Lower leg skin (tissue), 3 donors: ENCODE measurements around the gene SHISA8.

Source experiments
- POLR2A ChIP-seq, 2 donors: fragments of 450-650 bp; IDR thresholded peaks; one replicate each; pipeline ENCODE4 v1.6.1; 2016 to 2017; ENCODE audit warnings: antibody characterized with exemption in 2 of 2, mild to moderate bottlenecking in 1 of 2, moderate library complexity in 1 of 2
- TF ChIP-seq, protein P1 (sequence below), 3 donors: fragments of 450-650 bp; IDR thresholded peaks; one replicate each; pipeline ENCODE4 v1.5.1; 2016; ENCODE audit warnings: antibody characterized with exemption in 3 of 3, mild to moderate bottlenecking in 3 of 3, moderate library complexity in 2 of 3

DNA sequence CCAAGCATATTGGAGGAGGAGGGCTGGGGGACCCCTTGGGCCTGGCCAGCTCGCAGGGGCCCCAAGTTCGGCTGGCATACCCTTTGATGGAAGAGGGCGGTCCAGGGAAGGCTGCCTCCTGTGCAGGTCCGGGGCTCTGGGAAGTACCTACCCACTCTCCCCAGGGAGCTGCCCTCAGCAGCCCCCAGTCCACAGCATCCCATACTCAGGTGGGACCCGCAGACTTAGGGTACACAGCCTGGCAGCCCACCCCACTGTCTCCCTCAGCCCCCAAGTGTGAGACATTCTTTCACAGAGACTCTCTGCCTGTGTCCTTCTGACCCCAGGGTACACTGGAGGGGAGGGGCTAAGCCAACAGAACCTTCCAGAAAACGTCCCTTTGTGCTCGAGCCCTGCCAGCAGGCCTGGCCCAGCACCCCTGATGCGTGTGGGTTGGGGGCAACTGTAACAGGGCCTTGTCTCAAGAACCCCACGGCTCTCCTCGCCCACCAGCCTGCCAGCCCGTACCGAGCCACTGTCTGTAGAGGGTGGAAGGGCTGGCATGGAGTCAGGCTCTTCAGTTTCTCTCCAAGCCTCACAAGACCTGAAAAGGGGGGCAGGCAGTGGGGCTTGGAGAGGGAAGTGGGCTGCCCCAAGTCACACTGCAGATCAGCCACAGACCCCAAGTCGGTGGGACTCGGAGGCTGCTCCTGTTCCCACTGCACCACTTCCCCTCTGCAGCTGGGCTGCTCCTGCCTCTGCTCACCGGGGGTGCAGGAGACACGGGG lies 18.7 kb upstream of the SHISA8 start:
- no peak for TF ChIP-seq POLR2A (IDR thresholded peaks at IDR 0.05)
- TF ChIP-seq, protein P1, sequence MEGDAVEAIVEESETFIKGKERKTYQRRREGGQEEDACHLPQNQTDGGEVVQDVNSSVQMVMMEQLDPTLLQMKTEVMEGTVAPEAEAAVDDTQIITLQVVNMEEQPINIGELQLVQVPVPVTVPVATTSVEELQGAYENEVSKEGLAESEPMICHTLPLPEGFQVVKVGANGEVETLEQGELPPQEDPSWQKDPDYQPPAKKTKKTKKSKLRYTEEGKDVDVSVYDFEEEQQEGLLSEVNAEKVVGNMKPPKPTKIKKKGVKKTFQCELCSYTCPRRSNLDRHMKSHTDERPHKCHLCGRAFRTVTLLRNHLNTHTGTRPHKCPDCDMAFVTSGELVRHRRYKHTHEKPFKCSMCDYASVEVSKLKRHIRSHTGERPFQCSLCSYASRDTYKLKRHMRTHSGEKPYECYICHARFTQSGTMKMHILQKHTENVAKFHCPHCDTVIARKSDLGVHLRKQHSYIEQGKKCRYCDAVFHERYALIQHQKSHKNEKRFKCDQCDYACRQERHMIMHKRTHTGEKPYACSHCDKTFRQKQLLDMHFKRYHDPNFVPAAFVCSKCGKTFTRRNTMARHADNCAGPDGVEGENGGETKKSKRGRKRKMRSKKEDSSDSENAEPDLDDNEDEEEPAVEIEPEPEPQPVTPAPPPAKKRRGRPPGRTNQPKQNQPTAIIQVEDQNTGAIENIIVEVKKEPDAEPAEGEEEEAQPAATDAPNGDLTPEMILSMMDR (IDR thresholded peaks at IDR 0.05): no peak
